AG10803 (cell line): ENCODE results near the gene HP1BP3.

Experiments
- DNase-seq: peaks from one replicate; pipeline ENCODE4 v3.0.0; 2010; ENCODE audit warnings: low read depth
- H3K4me3 ChIP-seq: 2 replicates; pipeline ENCODE4 v1.5.1; 2011; ENCODE audit warnings: mild to moderate bottlenecking, low read length, control low read depth
- TF ChIP-seq, protein P1 (sequence below): conservative IDR thresholded peaks from 2 replicates; pipeline ENCODE4 v1.5.1; 2011; ENCODE audit warnings: mild to moderate bottlenecking, low read length, control low read depth, inconsistent platforms

HP1BP3 gene

DNA sequence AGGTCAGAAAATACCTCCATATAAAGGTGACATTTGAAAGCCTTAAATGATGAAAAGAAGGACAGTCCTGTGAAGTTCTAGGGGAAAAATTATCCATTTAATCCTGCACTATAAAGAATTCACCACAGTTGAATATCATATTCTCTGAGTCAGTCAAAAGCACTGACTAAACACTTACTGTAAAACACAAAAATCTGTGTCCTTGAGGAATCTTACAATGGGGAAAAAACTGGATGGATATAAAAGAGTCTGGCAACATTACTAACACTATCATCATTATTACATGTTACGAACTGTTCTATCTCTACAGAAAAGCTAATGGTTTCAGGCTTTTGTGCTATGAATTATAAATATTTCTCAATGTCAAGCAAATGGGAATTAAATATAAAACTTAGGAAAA, 42.4 kb upstream of the HP1BP3 start:
- DNase-seq, result peak; percentile 13
- H3K4me3 ChIP-seq, result no peak overlapping the region
- TF ChIP-seq, protein P1, sequence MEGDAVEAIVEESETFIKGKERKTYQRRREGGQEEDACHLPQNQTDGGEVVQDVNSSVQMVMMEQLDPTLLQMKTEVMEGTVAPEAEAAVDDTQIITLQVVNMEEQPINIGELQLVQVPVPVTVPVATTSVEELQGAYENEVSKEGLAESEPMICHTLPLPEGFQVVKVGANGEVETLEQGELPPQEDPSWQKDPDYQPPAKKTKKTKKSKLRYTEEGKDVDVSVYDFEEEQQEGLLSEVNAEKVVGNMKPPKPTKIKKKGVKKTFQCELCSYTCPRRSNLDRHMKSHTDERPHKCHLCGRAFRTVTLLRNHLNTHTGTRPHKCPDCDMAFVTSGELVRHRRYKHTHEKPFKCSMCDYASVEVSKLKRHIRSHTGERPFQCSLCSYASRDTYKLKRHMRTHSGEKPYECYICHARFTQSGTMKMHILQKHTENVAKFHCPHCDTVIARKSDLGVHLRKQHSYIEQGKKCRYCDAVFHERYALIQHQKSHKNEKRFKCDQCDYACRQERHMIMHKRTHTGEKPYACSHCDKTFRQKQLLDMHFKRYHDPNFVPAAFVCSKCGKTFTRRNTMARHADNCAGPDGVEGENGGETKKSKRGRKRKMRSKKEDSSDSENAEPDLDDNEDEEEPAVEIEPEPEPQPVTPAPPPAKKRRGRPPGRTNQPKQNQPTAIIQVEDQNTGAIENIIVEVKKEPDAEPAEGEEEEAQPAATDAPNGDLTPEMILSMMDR, result no peak

DNA sequence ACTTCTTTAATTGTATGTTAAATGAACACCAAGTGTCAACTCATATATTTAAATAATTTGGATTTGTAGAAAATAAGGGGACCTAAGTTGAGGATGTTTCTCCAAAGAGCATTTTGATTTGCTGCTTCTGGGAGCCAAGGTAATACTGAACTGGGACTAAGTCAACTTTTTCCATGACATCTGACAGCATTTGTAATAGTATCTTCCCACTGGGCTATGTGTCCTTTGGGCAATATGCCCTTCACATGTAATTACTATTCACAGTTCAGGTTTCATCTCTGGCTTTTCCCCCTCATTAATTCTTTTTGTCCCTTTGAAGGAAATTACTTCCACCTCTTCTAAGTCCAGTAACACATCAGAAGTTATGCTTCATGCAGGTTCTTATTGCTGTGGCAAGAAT, 36.7 kb upstream of the HP1BP3 start:
- TF ChIP-seq, protein P1, result no peak
- H3K4me3 ChIP-seq, result no peak overlapping the region
- DNase-seq, result no peak

DNA sequence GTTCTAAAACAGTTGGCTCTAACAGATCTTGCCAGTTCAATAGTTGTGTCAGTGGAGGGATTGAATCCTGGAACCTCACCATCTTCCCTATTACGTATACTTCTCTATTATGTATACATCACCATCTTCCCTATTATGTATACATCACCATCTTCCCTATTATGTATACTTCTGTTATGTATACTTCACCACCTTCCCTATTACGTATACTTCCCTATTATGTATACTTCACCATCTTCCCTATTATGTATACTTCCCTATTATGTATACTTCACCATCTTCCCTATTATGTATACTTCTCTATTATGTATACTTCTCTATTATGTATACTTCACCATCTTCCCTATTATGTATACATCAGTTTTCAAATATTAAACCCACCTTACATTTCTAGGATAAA, 34.4 kb upstream of the HP1BP3 start:
- no peak for DNase-seq
- H3K4me3 ChIP-seq, result no peak overlapping the region
- TF ChIP-seq, protein P1, result no peak

DNA sequence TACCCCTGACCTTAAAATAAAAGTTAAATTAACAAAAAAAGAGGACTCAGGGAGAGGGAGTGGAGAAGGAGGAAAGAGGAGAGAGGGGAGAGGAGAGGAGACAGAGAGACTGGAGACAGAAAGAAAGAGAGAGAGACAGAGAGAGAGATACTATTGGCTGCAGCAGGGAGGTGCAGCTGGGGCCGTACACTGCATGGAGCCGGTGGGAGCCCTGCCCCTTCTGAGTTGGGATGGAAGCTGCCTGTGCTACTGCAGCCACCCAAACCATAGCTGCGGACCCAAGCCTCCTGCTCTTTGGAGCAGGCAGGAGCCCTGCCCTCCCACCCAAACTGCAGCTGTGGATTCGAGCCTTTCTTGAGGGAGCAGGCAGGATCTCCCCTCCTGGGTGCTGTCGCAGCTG, 32.7 kb upstream of the HP1BP3 start:
- H3K4me3 ChIP-seq, result no peak overlapping the region
- DNase-seq, result no peak
- TF ChIP-seq, protein P1, result no peak

DNA sequence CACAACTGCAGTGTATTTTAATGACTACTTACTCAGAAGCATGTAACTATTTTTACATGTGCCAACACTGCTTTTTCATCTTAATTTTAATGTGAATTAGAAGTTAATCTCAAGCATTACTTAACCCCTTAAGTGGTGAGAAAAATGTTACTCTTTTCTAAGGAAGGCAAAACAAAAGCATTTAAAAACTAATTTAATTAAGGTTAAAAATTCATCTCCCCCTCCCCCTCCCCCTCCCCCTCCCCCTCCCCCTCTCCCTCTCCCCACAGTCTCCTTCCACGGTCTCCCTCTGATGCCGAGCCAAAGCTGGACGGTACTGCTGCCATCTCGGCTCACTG, 27.4 kb upstream of the HP1BP3 start:
- H3K4me3 ChIP-seq, result no peak overlapping the region
- DNase-seq, result no peak
- TF ChIP-seq, protein P1, result no peak

DNA sequence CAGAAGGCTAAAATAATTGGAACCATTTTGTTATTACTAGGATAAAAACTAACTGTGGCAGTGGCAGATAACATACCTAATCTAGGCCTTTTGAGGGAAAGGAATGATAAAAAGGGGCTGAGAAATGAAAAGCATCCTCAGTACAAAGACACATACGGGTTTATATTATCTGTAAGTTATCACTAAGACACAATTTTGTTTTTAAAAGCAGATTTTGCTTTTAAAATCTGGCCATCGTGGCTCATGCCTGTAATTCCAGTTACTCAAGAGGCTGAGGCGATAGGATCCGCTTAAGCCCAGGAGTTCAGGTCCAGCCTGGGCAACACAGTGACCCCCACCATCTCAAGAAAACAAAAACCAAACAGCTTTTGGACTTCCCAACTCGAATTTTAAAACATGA, 24.8 kb upstream of the HP1BP3 start:
- no peak overlapping the region for H3K4me3 ChIP-seq
- TF ChIP-seq, protein P1, result no peak
- DNase-seq, result no peak

DNA sequence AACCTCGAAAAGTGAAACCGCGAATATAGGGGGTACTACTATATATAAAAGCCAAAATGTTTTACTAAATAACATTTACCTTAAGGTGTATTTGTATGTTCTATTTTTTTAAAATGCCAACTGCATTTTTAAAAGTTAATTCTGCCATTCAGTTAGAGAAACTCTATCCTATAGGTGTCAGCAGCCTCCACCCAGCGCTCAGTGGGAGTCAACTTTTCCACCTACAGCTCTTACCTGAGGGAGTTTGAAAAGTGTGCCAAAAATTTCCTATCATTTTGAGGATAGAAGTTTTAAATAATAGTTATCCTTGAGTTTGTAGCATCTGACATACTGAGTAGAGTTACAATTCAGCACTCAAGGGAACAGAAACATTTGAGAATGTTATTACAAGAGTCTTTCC, 6.1 kb upstream of the HP1BP3 start:
- TF ChIP-seq, protein P1, result no peak
- H3K4me3 ChIP-seq, result no peak overlapping the region
- DNase-seq, result no peak
